H1 (cell line): ENCODE measurements around the gene GUF1.

Source experiments
- POLR2A ChIP-seq, 2 experiments: IDR thresholded peaks; 1 replicate in 1 of 2; 2 replicates in 1 of 2; pipeline ENCODE4 v1.6.1; 2011; ENCODE audit warnings: low read depth in 2 of 2, low read length in 2 of 2, mild to moderate bottlenecking in 2 of 2; ENCODE audit errors: control extremely low read depth in 1 of 2
- POLR2AphosphoS5 ChIP-seq: IDR thresholded peaks from 2 replicates; pipeline ENCODE4 v1.6.1; 2011; ENCODE audit warnings: low read depth, low read length
- RXRA ChIP-seq: IDR thresholded peaks from 2 replicates; pipeline ENCODE4 v1.6.1; 2011; ENCODE audit warnings: low read depth, mild to moderate bottlenecking, low read length, moderate library complexity; ENCODE audit not compliant: insufficient read depth
- SIX5 ChIP-seq: IDR thresholded peaks from 2 replicates; pipeline ENCODE4 v1.6.1; 2011; ENCODE audit warnings: mild to moderate bottlenecking, low read depth, low read length
- SP1 ChIP-seq: IDR thresholded peaks from 2 replicates; pipeline ENCODE4 v1.6.1; 2011; ENCODE audit warnings: low read depth, low read length
- TF ChIP-seq, protein P1 (sequence below), 3 experiments: IDR thresholded peaks; 1 replicate in 2 of 3; 2 replicates in 1 of 3; pipeline versions ENCODE4 v1.5.1 to v1.6.1; 2011; ENCODE audit warnings: low read length in 3 of 3, mild to moderate bottlenecking in 3 of 3, inconsistent platforms in 2 of 3, low read depth in 1 of 3, moderate library complexity in 1 of 3; ENCODE audit not compliant: insufficient read depth in 1 of 3; ENCODE audit errors: control extremely low read depth in 1 of 3

DNA sequence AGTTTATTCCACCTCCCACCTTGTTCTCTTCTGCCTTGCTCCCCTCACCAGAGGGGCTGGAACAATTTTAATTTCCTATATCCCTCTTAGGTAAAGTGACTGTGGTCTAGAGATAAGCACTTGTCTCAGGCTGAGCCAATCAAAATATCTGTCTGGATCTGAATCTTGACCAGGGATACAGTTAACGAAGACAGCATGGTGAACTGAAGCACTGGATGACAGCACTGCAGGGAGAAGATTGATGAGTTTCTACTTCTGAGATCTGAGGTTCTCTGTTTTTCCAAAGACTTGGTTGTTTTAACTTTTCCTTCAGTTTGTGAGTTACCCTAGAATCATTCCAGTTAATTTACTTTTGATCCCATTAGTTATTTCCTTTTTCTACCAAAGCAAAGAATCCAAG is 34.9 kb downstream of the GUF1 start:
- TF ChIP-seq, protein P1, sequence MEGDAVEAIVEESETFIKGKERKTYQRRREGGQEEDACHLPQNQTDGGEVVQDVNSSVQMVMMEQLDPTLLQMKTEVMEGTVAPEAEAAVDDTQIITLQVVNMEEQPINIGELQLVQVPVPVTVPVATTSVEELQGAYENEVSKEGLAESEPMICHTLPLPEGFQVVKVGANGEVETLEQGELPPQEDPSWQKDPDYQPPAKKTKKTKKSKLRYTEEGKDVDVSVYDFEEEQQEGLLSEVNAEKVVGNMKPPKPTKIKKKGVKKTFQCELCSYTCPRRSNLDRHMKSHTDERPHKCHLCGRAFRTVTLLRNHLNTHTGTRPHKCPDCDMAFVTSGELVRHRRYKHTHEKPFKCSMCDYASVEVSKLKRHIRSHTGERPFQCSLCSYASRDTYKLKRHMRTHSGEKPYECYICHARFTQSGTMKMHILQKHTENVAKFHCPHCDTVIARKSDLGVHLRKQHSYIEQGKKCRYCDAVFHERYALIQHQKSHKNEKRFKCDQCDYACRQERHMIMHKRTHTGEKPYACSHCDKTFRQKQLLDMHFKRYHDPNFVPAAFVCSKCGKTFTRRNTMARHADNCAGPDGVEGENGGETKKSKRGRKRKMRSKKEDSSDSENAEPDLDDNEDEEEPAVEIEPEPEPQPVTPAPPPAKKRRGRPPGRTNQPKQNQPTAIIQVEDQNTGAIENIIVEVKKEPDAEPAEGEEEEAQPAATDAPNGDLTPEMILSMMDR (IDR thresholded peaks at IDR 0.05; ENCODE audit: control extremely low read depth in 1 of 3, insufficient read depth in 1 of 3, low read depth in 1 of 3, low read length in 3 of 3) = no peak
- no peak for TF ChIP-seq POLR2AphosphoS5
- TF ChIP-seq RXRA = no peak
- no peak for TF ChIP-seq SIX5
- no peak for TF ChIP-seq SP1
- no peak for TF ChIP-seq POLR2A (IDR thresholded peaks at IDR 0.05; ENCODE audit: control extremely low read depth in 1 of 2, low read depth in 2 of 2, low read length in 2 of 2)
